Measurements from ENCODE around the gene GALM. TPM values are rescaled to one million over a fixed set of nuclear protein-coding genes. Genes with fewer than 3 reads are reported as not detected.
"Not testable (repeated sequence)": the region's sequence is repeated elsewhere in the genome, so short reads cannot be mapped to it uniquely, and the experiment has no call there.

Gene GALM
- total RNA-seq, 1 experiment from 2014 or later = 9.1 TPM

DNA sequence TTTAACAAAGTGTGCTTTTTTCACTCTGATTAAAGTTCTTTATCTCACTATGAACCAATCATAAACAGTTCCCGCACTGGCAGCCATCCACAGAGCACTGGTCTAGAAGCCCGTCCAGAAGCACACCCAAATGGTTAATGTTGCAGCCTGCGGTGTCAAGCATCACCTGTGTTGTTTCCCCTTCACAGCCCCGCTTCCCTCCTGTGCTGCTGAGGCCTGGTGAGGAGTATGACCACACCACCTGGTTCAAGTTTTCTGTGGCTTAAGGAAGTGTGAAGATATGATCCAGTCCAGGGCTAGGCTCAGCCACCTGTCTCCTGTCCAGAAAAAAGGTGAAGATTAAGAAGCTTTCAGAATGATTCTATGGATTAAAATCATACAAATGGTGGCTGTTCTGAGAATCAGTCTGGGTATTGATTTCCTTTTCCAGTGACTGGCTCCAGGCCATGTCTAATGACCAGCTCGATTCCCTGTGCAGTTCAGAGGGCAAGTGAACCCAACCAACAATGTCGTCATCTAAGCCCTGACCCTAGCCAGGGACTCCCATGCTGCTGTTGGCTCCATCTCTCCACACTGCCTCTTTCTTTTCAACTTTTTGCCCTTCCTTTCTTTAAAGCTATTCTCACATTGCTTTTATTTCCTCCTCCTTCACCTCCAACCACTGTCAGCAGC is 67.5 kb downstream of the GALM start:
- BruUV-seq (replicated peaks) = no TSS peak
- Mint-ChIP-seq H3K9me3 (ENCODE audit: low read depth, unreplicated experiment) (no peaks in the 10 kb centered on the region), H3K27me3 (ENCODE audit: unreplicated experiment) (no peaks in the 10 kb centered on the region), H3K4me1 (ENCODE audit: low read depth, unreplicated experiment) (no peaks in the 10 kb centered on the region), H3K4me3 (ENCODE audit: low read depth, unreplicated experiment) (no peak overlapping the region), H3K36me3 (ENCODE audit: insufficient read depth, unreplicated experiment) (peaks cover 19% of the 10 kb centered on the region), H3K27ac (ENCODE audit: unreplicated experiment) (no peak overlapping the region)
- intact Hi-C loops (cut with micrococcal nuclease; ENCODE audit: unreplicated experiment) = no loop called here
- no peak for DNase-seq
- CTCF ChIA-PET = interaction anchor here (0.7 to 1.1 kb wide), 3 partner anchors 31 to 544 kb away, joined by 3 to 7 read pairs (median 4); no protein-coding TSS in a partner anchor
- TF ChIP-seq CTCF (IDR thresholded peaks at IDR 0.05; ENCODE audit: unreplicated experiment) = no peak

- H3K4me3 Mint-ChIP-seq (ENCODE audit: low read depth, unreplicated experiment) = no peak overlapping the region
- H3K27me3 Mint-ChIP-seq (ENCODE audit: unreplicated experiment) = no peaks in the 10 kb centered on the region
- intact Hi-C loops (cut with micrococcal nuclease; ENCODE audit: unreplicated experiment) = loop anchor here (5.0 kb wide), 1 partner anchor 427 kb away; no protein-coding TSS in a partner anchor
- H3K36me3 Mint-ChIP-seq (ENCODE audit: insufficient read depth, unreplicated experiment) = peaks cover 29% of the 10 kb centered on the region
- no peak overlapping the region for H3K27ac Mint-ChIP-seq (ENCODE audit: unreplicated experiment)
- TF ChIP-seq CTCF (IDR thresholded peaks at IDR 0.05; ENCODE audit: unreplicated experiment) = no peak
- peaks cover 4% of the 10 kb centered on the region for H3K9me3 Mint-ChIP-seq (ENCODE audit: low read depth, unreplicated experiment)
- CTCF ChIA-PET = interaction anchor here (0.6 to 1.1 kb wide), 4 partner anchors 133 to 545 kb away, joined by 3 to 7 read pairs (median 4); no protein-coding TSS in a partner anchor
- BruUV-seq (replicated peaks) = TSS peak; percentile 96
- no peaks in the 10 kb centered on the region for H3K4me1 Mint-ChIP-seq (ENCODE audit: low read depth, unreplicated experiment)
- no peak for DNase-seq
Observed at GRCh38 chr2:38734299-38735058, 68.6 kb downstream of the GALM start.

- Mint-ChIP-seq H3K27me3 (ENCODE audit: unreplicated experiment) (no peaks in the 10 kb centered on the region), H3K36me3 (ENCODE audit: insufficient read depth, unreplicated experiment) (peaks cover 36% of the 10 kb centered on the region), H3K4me1 (ENCODE audit: low read depth, unreplicated experiment) (no peaks in the 10 kb centered on the region), H3K9me3 (ENCODE audit: low read depth, unreplicated experiment) (peaks cover 4% of the 10 kb centered on the region), H3K4me3 (ENCODE audit: low read depth, unreplicated experiment) (no peak overlapping the region), H3K27ac (ENCODE audit: unreplicated experiment) (no peak overlapping the region)
- DNase-seq = no peak
- TF ChIP-seq CTCF (IDR thresholded peaks at IDR 0.05; ENCODE audit: unreplicated experiment) = no peak
- CTCF ChIA-PET = interaction anchor here (1.8 kb wide), 1 partner anchor 8 kb away, joined by 5 read pairs; no protein-coding TSS in a partner anchor
- intact Hi-C loops (cut with micrococcal nuclease; ENCODE audit: unreplicated experiment) = loop anchor here (5.0 kb wide), 1 partner anchor 429 kb away; no protein-coding TSS in a partner anchor
- no TSS peak for BruUV-seq (replicated peaks)
Observed at GRCh38 chr2:38735999-38736320, 70.0 kb downstream of the GALM start.

GRCh38 chr2:38737000-38737698 is 71.2 kb downstream of the GALM start:
- not testable (repeated sequence) for H3K9me3 Mint-ChIP-seq (ENCODE audit: low read depth, unreplicated experiment); H3K4me1 Mint-ChIP-seq (ENCODE audit: low read depth, unreplicated experiment); H3K27ac Mint-ChIP-seq (ENCODE audit: unreplicated experiment); DNase-seq; H3K27me3 Mint-ChIP-seq (ENCODE audit: unreplicated experiment); H3K4me3 Mint-ChIP-seq (ENCODE audit: low read depth, unreplicated experiment); BruUV-seq (replicated peaks)
- CTCF ChIA-PET = interaction anchor here (0.6 kb wide), 2 partner anchors 200 to 482 kb away, joined by 3 to 4 read pairs; no protein-coding TSS in a partner anchor
- H3K36me3 Mint-ChIP-seq (ENCODE audit: insufficient read depth, unreplicated experiment) = peaks cover 44% of the 10 kb centered on the region
- intact Hi-C loops (cut with micrococcal nuclease; ENCODE audit: unreplicated experiment) = loop anchor here (5.0 kb wide), 1 partner anchor 430 kb away; no protein-coding TSS in a partner anchor

Measured in Calu3 (cell line).